Stimulated activated CD4-positive, alpha-beta T cell treated with anti-CD3 and anti-CD28 coated beads, Interleukin-4, amount 100 ng/mL, for 48 hours (primary cell): Measurements from ENCODE around the gene CR2.
"Not testable (repeated sequence)": the region's sequence is repeated elsewhere in the genome, so short reads cannot be mapped to it uniquely, and the experiment has no call there.

Experiments used
- DNase-seq, 2 donors: peaks; one replicate each; pipeline ENCODE4 v3.0.0-alpha.2; 2020; ENCODE audit warnings: low read depth in 2 of 2

CR2 gene

GRCh38 chr1:207444514-207445217, 9.5 kb upstream of the CR2 start:
- no peak for DNase-seq

DNA sequence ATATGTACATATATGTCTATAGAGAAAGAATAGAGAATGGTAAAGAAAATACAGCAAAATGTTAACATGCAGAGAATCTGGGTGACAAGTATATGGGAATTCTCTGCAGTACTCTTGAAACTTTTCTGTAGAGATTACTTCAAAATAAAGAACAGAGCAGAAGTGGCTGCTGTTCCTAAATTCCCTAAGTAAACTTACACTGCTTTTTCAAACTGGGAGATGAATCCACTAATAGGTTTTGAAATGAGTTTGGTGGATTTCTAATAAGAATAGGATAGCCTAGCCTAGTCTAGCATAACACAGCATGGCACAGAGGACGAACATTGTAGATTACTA, 450 bp upstream of the CR2 start:
- no peak for DNase-seq

GRCh38 chr1:207455183-207455754, 1.1 kb downstream of the CR2 start:
- no peak for DNase-seq

DNA sequence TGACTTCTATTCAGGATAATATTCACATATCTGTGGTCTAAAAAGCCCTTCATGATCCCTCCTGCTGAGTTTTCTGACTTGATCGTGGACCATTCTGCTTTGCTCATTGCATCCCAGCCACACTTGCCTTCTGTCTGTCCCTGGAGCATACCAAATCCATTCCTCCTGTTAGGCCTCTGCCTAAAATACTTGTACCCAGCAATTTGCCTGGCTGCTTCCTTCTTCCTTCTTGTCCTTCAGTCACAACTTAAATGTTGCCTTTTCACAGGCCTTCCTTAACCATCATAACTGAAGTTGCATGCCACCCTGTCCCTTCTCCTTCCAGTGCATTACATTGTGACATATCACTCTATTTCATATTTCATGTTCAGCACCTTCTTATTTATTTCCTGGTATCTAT, 4.3 kb downstream of the CR2 start:
- no peak for DNase-seq

DNA sequence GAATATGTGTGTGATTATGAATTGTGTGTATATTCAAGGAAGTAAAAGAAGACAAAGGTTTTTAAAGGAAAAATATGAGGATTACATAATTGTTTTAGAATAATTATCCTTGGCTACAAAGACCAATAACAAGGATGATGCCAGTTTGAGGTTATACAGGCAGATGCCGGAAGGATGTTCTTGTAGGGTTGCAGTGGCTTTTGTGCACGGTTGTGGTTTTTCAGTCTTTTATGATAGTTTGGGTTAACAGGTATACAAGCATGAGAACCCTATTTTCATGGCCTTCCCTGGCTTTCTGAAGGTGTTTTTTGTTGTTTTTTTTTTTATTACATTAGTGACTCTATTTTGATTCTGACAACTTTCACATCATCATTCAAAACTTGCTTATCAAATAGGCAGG, 4.9 kb downstream of the CR2 start:
- DNase-seq: no peak

DNA sequence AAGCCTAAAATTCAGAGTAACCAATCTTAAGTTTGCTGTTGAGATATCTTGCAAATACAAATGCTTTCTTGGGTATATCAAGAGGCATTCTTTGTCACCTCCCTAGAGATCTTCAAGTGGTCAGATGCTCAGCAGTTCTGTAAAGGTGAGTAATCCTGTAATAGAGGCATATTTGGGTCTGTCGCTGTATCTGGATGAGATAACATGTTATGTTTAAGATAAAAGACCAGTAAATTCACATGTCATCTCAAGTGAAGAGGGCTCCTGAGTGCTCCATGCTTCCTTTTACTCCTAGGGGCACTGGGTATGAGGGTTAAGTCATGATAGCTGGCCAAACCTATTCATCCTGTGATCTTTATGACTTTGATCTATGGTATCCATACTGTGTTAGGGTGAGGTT, 7.5 kb downstream of the CR2 start:
- no peak for DNase-seq

DNA sequence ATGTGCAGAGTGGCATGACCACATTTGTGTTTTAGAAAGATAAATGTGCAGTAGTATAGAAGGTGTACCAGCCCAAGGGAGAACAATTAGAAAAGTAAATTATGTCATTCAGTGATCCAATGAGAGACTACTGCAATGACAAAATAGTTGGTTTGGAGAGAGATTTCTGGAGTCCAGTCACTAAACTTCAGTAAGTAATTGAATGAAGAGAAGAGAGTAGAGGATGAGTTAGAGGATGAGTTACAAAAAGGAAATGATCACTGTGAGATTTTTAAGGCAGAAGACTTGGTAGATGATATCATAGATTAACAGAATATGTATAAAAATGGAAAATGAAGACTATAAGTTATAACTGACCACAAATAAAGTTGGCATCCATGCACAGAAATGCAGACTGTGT, 8.4 kb downstream of the CR2 start:
- no peak for DNase-seq

DNA sequence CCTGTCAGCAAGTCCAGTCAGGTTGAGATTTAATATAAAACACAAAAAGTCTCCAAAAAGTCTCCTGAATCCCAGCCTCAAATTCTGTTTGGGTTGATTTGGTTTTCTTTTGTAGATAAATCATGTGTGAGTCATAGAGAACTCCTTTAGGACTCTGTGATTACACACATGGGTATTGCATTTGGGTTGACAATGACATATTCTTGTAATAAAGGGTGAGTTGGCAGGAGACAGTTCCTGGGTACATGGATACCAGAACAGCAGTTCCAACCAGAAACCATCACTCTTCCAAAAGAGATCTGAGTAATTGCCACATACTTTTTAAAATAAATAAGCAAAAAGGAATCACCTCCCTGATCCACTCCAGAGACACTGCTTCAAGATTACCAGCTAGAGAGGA, 8.9 kb downstream of the CR2 start:
- no peak for DNase-seq

GRCh38 chr1:207463571-207463970, 9.4 kb downstream of the CR2 start:
- DNase-seq: no peak

GRCh38 chr1:207470927-207471326, 16.8 kb downstream of the CR2 start:
- DNase-seq: no peak

DNA sequence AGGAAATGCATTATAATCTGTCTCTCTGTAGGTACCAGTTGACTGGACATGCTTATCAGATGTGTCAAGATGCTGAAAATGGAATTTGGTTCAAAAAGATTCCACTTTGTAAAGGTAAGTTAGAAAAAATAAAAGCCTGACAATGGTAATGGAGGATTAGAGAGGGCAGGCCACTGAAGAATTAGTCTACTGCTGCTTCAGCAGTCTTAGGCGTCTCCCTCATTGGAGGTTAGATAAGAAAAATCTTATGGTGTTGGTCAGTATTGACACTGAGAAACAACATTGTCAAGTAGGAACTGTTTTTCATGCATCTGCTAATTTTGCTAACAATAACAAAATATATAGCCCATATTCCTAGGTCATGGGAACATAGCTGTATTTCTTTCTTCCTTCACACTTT, 20.1 kb downstream of the CR2 start:
- DNase-seq: no peak

- DNase-seq: no peak
Observed at GRCh38 chr1:207486198-207486597, 32.1 kb downstream of the CR2 start.

DNA sequence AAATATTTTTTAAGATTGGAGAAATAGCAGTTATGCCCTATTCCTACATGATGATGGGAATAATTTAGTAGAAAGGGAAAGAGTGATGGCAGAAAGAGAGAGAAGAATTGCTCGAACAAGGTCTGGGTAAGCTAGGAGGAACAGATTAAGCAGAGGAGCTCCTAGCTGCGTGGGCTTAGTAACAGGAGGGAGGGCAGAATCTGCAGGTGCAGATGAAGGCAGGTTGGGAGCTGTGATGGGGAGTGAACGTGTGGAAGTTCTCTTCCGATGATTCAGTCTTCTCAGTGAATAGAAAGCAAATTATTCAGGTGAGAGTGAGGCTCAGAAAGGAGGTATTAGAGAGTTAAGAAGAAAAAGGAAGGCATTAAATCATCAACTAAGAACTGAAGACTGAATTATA, 33.5 kb downstream of the CR2 start:
- DNase-seq: no peak

DNA sequence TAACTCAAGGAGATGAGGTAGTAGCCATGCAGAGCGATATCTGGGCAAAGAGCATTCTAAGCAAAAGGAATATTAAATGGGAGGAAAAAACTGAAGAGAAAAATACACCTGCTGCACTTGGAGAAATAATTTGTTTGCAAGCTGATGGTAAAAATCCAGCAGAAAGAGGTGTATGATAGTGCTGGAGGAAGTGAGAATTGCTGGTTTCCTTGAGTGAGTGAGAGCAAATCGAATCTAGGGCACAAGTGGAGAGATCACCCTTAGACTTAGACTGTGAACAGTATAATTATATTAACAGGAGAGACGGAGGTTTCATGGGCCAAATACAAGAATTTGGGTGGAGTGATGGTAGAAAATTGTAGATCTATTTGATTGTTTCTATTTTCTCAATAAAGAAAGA, 39.1 kb downstream of the CR2 start:
- no peak for DNase-seq

DNA sequence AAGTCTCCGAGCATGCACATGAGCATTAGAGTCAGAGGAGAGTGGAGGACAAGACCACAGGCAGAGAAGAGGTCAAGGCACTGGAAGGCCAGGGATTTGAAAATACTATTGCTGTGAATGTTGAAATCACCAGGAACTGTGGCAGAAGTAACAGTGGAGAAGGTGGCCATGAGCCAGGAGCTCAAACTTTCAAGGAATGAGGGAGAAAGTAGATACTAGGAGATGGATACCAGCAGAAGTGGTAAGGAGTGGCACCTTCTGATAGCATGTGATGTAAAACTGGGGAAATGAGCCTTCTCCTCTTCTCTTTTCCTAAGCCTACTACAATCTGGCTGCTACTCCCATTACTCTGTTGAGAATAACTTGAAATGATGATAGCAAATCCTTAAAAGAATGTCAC, 40.0 kb downstream of the CR2 start:
- DNase-seq: no peak

GRCh38 chr1:207495281-207495680, 41.2 kb downstream of the CR2 start:
- not testable (repeated sequence) for DNase-seq

GRCh38 chr1:207495801-207496792, 42.0 kb downstream of the CR2 start, which contains the start of gene CR1:
TSS of gene CR1 (plus strand) at chr1:207496157. CDS start at chr1:207496268, 111 bp downstream.
- DNase-seq: peak; percentile 22 to 26

DNA sequence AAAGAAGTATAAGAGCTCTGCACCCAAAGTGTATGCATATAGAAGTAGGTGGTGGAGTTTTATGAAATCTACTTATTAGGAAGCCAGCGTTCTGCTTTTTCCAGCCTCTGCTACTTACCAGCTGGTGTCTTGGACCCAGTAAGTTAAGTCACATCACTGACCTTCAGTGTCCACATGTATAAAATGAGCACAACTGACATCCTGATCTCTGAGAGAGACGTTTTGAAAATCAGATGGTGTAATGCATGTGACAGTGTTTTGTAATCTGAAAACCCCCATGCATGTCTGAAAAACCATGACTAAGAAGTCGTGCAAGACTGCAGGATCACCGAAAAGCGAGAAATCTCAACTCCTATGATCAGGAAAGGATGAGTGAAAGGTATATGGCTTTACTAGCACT, 43.8 kb downstream of the CR2 start:
- no peak for DNase-seq

DNA sequence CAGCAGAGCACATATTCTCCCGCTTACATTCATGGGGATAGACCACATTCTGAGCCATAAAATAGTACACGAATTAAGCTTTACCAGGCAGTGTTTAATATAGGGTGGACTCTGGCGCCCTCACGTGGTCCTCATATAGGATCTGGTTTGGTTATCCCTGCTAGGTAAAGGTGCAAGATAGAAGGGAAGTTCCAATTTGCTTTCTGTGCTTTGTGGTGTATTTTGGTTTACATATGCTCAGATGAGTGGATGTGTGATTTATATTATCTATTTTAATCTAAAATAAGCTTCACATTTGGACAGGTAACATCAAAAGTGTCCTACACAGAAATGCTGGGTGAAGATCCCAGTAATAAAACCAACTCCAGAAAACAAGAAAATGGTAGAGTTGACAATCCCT, 45.4 kb downstream of the CR2 start:
- DNase-seq: peak; percentile 54 to 59

GRCh38 chr1:207500306-207500705, 46.2 kb downstream of the CR2 start:
- DNase-seq: no peak

GRCh38 chr1:207501071-207501470, 46.9 kb downstream of the CR2 start:
- DNase-seq: no peak

- DNase-seq: no peak
Observed at GRCh38 chr1:207502726-207503125, 48.6 kb downstream of the CR2 start.

GRCh38 chr1:207503950-207504349, 49.8 kb downstream of the CR2 start:
- DNase-seq: no peak
